Endodermal cell (in vitro differentiated cells): ENCODE data around the gene SMYD1. TPM values are rescaled to one million over a fixed set of nuclear protein-coding genes. Genes with fewer than 3 reads are reported as not detected.

ENCODE experiments used
- DNase-seq: peaks from one replicate; pipeline ENCODE4 v3.0.0-alpha.2; 2017
- H3K27ac ChIP-seq: 2 replicates; pipeline ENCODE4 v1.5.1; 2013; ENCODE audit warnings: mild to moderate bottlenecking, low read depth, low read length, moderate library complexity
- H3K27me3 ChIP-seq: 2 replicates; pipeline ENCODE4 v1.6.1; 2013; ENCODE audit warnings: mild to moderate bottlenecking, low read length, moderate library complexity; ENCODE audit not compliant: insufficient read depth, control insufficient read depth, poor library complexity, severe bottlenecking
- H3K36me3 ChIP-seq: 2 replicates; pipeline ENCODE4 v1.7.0; 2013; ENCODE audit warnings: mild to moderate bottlenecking, low read length, moderate library complexity; ENCODE audit not compliant: control insufficient read depth, insufficient read depth
- H3K4me1 ChIP-seq: one replicate; pipeline ENCODE4 v1.7.0; 2013; ENCODE audit warnings: low read length; ENCODE audit not compliant: control insufficient read depth, insufficient read depth
- H3K4me3 ChIP-seq: 2 replicates; pipeline ENCODE4 v1.5.1; 2013; ENCODE audit warnings: mild to moderate bottlenecking, low read length, moderate library complexity
- H3K9ac ChIP-seq: 2 replicates; pipeline ENCODE4 v1.6.1; 2013; ENCODE audit warnings: mild to moderate bottlenecking, low read length, moderate library complexity; ENCODE audit not compliant: poor library complexity, severe bottlenecking; ENCODE audit errors: extremely low read depth
- H3K9me3 ChIP-seq: 2 replicates; pipeline ENCODE4 v1.6.1; 2013; ENCODE audit warnings: mild to moderate bottlenecking, low read length, moderate library complexity; ENCODE audit not compliant: control insufficient read depth
- H3K27ac Mint-ChIP-seq: 2 replicates; pipeline ENCODE4 v1.8.0; 2020; ENCODE audit warnings: mixed read lengths
- H3K27me3 Mint-ChIP-seq: 2 replicates; pipeline ENCODE4 v1.8.0; 2021; ENCODE audit warnings: mild to moderate bottlenecking, mixed read lengths; ENCODE audit not compliant: insufficient read depth
- H3K36me3 Mint-ChIP-seq: 2 replicates; pipeline ENCODE4 v1.8.0; 2020; ENCODE audit warnings: low read depth, mixed read lengths
- H3K4me1 Mint-ChIP-seq: 2 replicates; pipeline ENCODE4 v1.8.0; 2020; ENCODE audit warnings: mixed read lengths
- H3K4me3 Mint-ChIP-seq: 2 replicates; pipeline ENCODE4 v1.8.0; 2020; ENCODE audit warnings: mild to moderate bottlenecking, moderate library complexity, mixed read lengths
- H3K9me3 Mint-ChIP-seq: 2 replicates; pipeline ENCODE4 v1.8.0; 2020; ENCODE audit warnings: mild to moderate bottlenecking, mixed read lengths
- CTCF ChIP-seq: fragments of 200-600 bp; sonication (generic); conservative IDR thresholded peaks from 2 replicates; pipeline ENCODE4 v1.5.0; 2021; ENCODE audit warnings: antibody characterized with exemption, mild to moderate bottlenecking
- WGBS, 2 experiments: methylation state at CpG; one replicate each; pipeline versions ENCODE4 v1.1.5 to v1.1.7; 2013; ENCODE audit warnings: missing lambda C conversion rate in 2 of 2, mixed read lengths in 1 of 2; ENCODE audit not compliant: insufficient coverage in 1 of 2, insufficient read length in 1 of 2; 5-methylcytosine and 5-hydroxymethylcytosine counted together
- total RNA-seq, 2 donors: library from RNA; stranded (reverse); fragmentation: NEBNext Ultra II Directional in 1 of 2; extraction: Animal tissue kit (Norgen Biotek cat#: 25700) in 1 of 2; gene quantifications; 2 replicates in 1 of 2; 3 replicates in 1 of 2; pipeline ENCODE4 v1.2.1, GENCODE V29; 2021

The SMYD1 gene
- total RNA-seq, 2 donors from 2014 or later = not detected

DNA sequence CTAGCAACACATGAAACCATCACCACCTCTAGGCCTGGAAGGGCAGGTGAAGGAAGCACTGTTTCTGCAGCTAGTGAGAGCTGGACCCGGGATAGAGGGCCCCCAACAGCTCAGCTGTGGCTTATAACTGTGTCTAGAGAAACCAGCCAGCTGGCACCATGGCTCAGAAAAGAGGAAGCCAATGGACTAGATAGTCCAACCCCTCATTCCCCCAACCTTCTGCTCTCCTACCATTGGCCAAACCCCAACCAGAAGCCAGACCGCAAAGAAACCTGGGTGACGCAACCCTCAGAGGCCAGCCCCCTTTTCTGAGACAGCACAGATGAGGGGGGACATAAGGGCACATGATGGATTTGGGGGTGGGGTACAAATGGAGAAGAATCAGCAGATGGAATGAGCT is 24.3 kb downstream of the SMYD1 start:
- no peak overlapping the region for H3K4me3 ChIP-seq
- Mint-ChIP-seq H3K4me3 (no peak overlapping the region), H3K4me1 (peaks cover 3% of the 10 kb centered on the region), H3K36me3 (no peaks in the 10 kb centered on the region), H3K27ac (no peak overlapping the region), H3K9me3 (no peaks in the 10 kb centered on the region), H3K27me3 (no peaks in the 10 kb centered on the region)
- peaks cover 4% of the 10 kb centered on the region for H3K27me3 ChIP-seq
- 67 to 100% methylated on average over 1 to 3 of the region's 3 CpGs for WGBS, 2 experiments
- no peak overlapping the region for H3K9ac ChIP-seq
- no peaks in the 10 kb centered on the region for H3K4me1 ChIP-seq
- H3K36me3 ChIP-seq = no peaks in the 10 kb centered on the region
- TF ChIP-seq CTCF = no peak
- H3K9me3 ChIP-seq = no peaks in the 10 kb centered on the region
- H3K27ac ChIP-seq = no peak overlapping the region
- DNase-seq = peak; percentile 7

- peaks cover 2% of the 10 kb centered on the region for H3K27me3 Mint-ChIP-seq
- Histone ChIP-seq H3K36me3 (no peaks in the 10 kb centered on the region), H3K27me3 (peaks cover 4% of the 10 kb centered on the region), H3K27ac (no peak overlapping the region), H3K4me3 (no peak overlapping the region), H3K9me3 (no peaks in the 10 kb centered on the region), H3K9ac (no peak overlapping the region), H3K4me1 (no peaks in the 10 kb centered on the region)
- no peak for DNase-seq
- H3K4me1 Mint-ChIP-seq = peaks cover 3% of the 10 kb centered on the region
- H3K9me3 Mint-ChIP-seq = no peaks in the 10 kb centered on the region
- H3K4me3 Mint-ChIP-seq = no peak overlapping the region
- no peak overlapping the region for H3K27ac Mint-ChIP-seq
- no peak for TF ChIP-seq CTCF
- no peaks in the 10 kb centered on the region for H3K36me3 Mint-ChIP-seq
Observed at GRCh38 chr2:88092773-88093172, 25.1 kb downstream of the SMYD1 start.

- Histone ChIP-seq H3K27me3 (peaks cover 4% of the 10 kb centered on the region), H3K9ac (no peak overlapping the region), H3K4me1 (no peaks in the 10 kb centered on the region), H3K9me3 (no peaks in the 10 kb centered on the region), H3K36me3 (no peaks in the 10 kb centered on the region), H3K4me3 (no peak overlapping the region), H3K27ac (peak overlapping the region; percentile 62)
- Mint-ChIP-seq H3K4me1 (peaks cover 4% of the 10 kb centered on the region), H3K27ac (no peak overlapping the region), H3K9me3 (no peaks in the 10 kb centered on the region), H3K36me3 (no peaks in the 10 kb centered on the region), H3K4me3 (no peak overlapping the region), H3K27me3 (peaks cover 2% of the 10 kb centered on the region)
- 20 to 87% methylated on average over 1 to 3 of the region's 3 CpGs for WGBS, 2 experiments
- DNase-seq = no peak
- TF ChIP-seq CTCF = no peak
Observed at GRCh38 chr2:88095022-88095421, 27.4 kb downstream of the SMYD1 start.
